Ovary (tissue), 3 donors: Measurements from ENCODE around the gene PGBD5.

ENCODE experiments used
- POLR2A ChIP-seq: fragments of 450-650 bp; IDR thresholded peaks from one replicate; pipeline ENCODE4 v1.6.1; 2017; ENCODE audit warnings: antibody characterized with exemption, mild to moderate bottlenecking, moderate library complexity
- TF ChIP-seq, protein P1 (sequence below), 3 donors: fragments of 450-650 bp in 2 of 3; fragments of 200-600 bp in 1 of 3; IDR thresholded peaks; one replicate each; pipeline versions ENCODE4 v1.5.1 to v1.8.0; 2016 to 2022; ENCODE audit warnings: antibody characterized with exemption in 3 of 3, mild to moderate bottlenecking in 1 of 3
- donor health status: DM: no; HTN: no; CAD: no.

DNA sequence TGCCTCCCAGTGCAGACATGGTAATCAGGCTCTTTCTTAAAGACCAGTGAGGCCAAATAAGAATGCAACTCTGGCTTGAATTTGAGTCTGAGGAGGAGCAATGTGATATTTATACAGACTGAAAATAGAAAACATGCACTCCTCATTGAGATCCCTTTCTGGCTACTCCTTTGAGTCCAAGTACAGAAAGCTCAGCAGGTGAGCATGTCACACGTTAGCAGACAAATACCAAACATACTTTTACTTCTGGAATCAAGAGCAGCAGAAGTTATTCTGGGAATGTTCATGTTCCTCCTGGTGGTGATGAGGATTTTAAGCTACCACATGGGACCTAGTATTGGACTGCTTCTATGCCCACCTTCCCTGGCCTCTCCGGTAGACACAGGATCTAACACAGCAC lies 48.3 kb downstream of the PGBD5 start:
- TF ChIP-seq, protein P1, sequence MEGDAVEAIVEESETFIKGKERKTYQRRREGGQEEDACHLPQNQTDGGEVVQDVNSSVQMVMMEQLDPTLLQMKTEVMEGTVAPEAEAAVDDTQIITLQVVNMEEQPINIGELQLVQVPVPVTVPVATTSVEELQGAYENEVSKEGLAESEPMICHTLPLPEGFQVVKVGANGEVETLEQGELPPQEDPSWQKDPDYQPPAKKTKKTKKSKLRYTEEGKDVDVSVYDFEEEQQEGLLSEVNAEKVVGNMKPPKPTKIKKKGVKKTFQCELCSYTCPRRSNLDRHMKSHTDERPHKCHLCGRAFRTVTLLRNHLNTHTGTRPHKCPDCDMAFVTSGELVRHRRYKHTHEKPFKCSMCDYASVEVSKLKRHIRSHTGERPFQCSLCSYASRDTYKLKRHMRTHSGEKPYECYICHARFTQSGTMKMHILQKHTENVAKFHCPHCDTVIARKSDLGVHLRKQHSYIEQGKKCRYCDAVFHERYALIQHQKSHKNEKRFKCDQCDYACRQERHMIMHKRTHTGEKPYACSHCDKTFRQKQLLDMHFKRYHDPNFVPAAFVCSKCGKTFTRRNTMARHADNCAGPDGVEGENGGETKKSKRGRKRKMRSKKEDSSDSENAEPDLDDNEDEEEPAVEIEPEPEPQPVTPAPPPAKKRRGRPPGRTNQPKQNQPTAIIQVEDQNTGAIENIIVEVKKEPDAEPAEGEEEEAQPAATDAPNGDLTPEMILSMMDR (IDR thresholded peaks at IDR 0.05): no peak
- no peak for TF ChIP-seq POLR2A
